H9 (cell line): ENCODE results near the gene CEP63. TPM values are rescaled to one million over a fixed set of nuclear protein-coding genes. Genes with fewer than 3 reads are reported as not detected.

Experiments
- DNase-seq: peaks from one replicate; pipeline ENCODE4 v3.0.0-alpha.2; 2017
- H2AFZ ChIP-seq: one replicate; pipeline ENCODE4 v1.6.1; 2013; ENCODE audit warnings: mild to moderate bottlenecking, low read length, control low read depth, moderate library complexity
- H2AK5ac ChIP-seq: 2 replicates; pipeline ENCODE4 v1.6.1; 2013; ENCODE audit warnings: low read length, control low read depth, mixed read lengths; ENCODE audit not compliant: insufficient read length
- H2BK120ac ChIP-seq: one replicate; pipeline ENCODE4 v1.6.1; 2013; ENCODE audit warnings: low read depth, mild to moderate bottlenecking, low read length, control low read depth, inconsistent platforms; ENCODE audit not compliant: poor library complexity, severe bottlenecking
- H2BK12ac ChIP-seq: 2 replicates; pipeline ENCODE4 v1.6.1; 2013; ENCODE audit warnings: low read length, control low read depth, mixed read lengths, low read depth; ENCODE audit not compliant: insufficient read length
- H2BK15ac ChIP-seq: 2 replicates; pipeline ENCODE4 v1.6.1; 2013; ENCODE audit warnings: low read depth, low read length, control low read depth
- H2BK20ac ChIP-seq: one replicate; pipeline ENCODE4 v1.6.1; 2013; ENCODE audit warnings: low read depth, mild to moderate bottlenecking, low read length, control low read depth, inconsistent platforms; ENCODE audit not compliant: poor library complexity, severe bottlenecking
- H2BK5ac ChIP-seq: 2 replicates; pipeline ENCODE4 v1.6.1; 2013; ENCODE audit warnings: low read length, control low read depth, mixed read lengths; ENCODE audit not compliant: insufficient read length
- H3K14ac ChIP-seq: 2 replicates; pipeline ENCODE4 v1.6.1; 2013; ENCODE audit warnings: low read length, control low read depth; ENCODE audit not compliant: insufficient read depth
- H3K18ac ChIP-seq: 2 replicates; pipeline ENCODE4 v1.6.1; 2013; ENCODE audit warnings: low read depth, mild to moderate bottlenecking, mixed read lengths, low read length, control low read depth; ENCODE audit not compliant: insufficient read length
- H3K23ac ChIP-seq: 2 replicates; pipeline ENCODE4 v1.6.1; 2013; ENCODE audit warnings: low read length, control low read depth, mixed read lengths, low read depth; ENCODE audit not compliant: insufficient read length
- H3K23me2 ChIP-seq: 2 replicates; pipeline ENCODE4 v1.6.1; 2013; ENCODE audit warnings: low read depth, mild to moderate bottlenecking, mixed read lengths, low read length, control low read depth; ENCODE audit not compliant: insufficient read length, poor library complexity, severe bottlenecking
- H3K27ac ChIP-seq: 2 replicates; pipeline ENCODE4 v1.5.1; 2013; ENCODE audit warnings: low read length, control low read depth, mixed read lengths, low read depth; ENCODE audit not compliant: insufficient read length
- H3K27me3 ChIP-seq: 2 replicates; pipeline ENCODE4 v1.6.1; 2013; ENCODE audit warnings: low read length, control low read depth, inconsistent platforms; ENCODE audit not compliant: insufficient read depth
- H3K4ac ChIP-seq: 2 replicates; pipeline ENCODE4 v1.6.1; 2013; ENCODE audit warnings: low read depth, mild to moderate bottlenecking, control low read depth, inconsistent platforms, low read length, moderate library complexity
- H3K4me1 ChIP-seq: 2 replicates; pipeline ENCODE4 v1.6.1; 2013; ENCODE audit warnings: low read length, control low read depth, inconsistent platforms; ENCODE audit not compliant: insufficient read depth
- H3K4me2 ChIP-seq: 2 replicates; pipeline ENCODE4 v1.6.1; 2013; ENCODE audit warnings: low read length, control low read depth, mixed read lengths; ENCODE audit not compliant: insufficient read length, insufficient read depth
- H3K56ac ChIP-seq: 2 replicates; pipeline ENCODE4 v1.6.1; 2013; ENCODE audit warnings: low read depth, mild to moderate bottlenecking, mixed read lengths, low read length, control low read depth; ENCODE audit not compliant: insufficient read length
- H3K79me1 ChIP-seq: 2 replicates; pipeline ENCODE4 v1.6.1; 2013; ENCODE audit warnings: low read depth, mild to moderate bottlenecking, moderate library complexity, low read length, control low read depth, inconsistent platforms; ENCODE audit not compliant: insufficient read depth, poor library complexity, severe bottlenecking
- H3K79me2 ChIP-seq: 2 replicates; pipeline ENCODE4 v1.6.1; 2013; ENCODE audit warnings: low read length, control low read depth, inconsistent platforms; ENCODE audit not compliant: insufficient read depth
- H3K9ac ChIP-seq: 2 replicates; pipeline ENCODE4 v1.6.1; 2013; ENCODE audit warnings: low read length, control low read depth, mixed read lengths; ENCODE audit not compliant: insufficient read length; ENCODE audit errors: extremely low read depth
- H3K9me3 ChIP-seq: one replicate; pipeline ENCODE4 v1.6.1; 2013; ENCODE audit warnings: low read depth, low read length, inconsistent platforms; ENCODE audit not compliant: control insufficient read depth
- H3T11ph ChIP-seq: one replicate; pipeline ENCODE4 v1.6.1; 2013; ENCODE audit warnings: mild to moderate bottlenecking, low read length, control low read depth, inconsistent platforms
- H4K20me1 ChIP-seq: one replicate; pipeline ENCODE4 v1.6.1; 2013; ENCODE audit not compliant: control insufficient read depth, insufficient read length, insufficient read depth
- H4K5ac ChIP-seq: 2 replicates; pipeline ENCODE4 v1.6.1; 2013; ENCODE audit warnings: low read depth, mild to moderate bottlenecking, mixed read lengths, low read length, control low read depth; ENCODE audit not compliant: insufficient read length
- H4K8ac ChIP-seq: replicated peaks from 2 replicates; pipeline ENCODE4 v1.6.1; 2013; ENCODE audit warnings: low read length, control low read depth, mixed read lengths, low read depth; ENCODE audit not compliant: insufficient read length
- H4K91ac ChIP-seq: 2 replicates; pipeline ENCODE4 v1.6.1; 2013; ENCODE audit warnings: low read depth, mild to moderate bottlenecking, moderate library complexity, mixed read lengths, low read length, control low read depth; ENCODE audit not compliant: insufficient read length
- H3K27ac Mint-ChIP-seq, 3 experiments: 2 replicates in 2 of 3; 3 replicates in 1 of 3; pipeline ENCODE4 v1.8.0; 2020 to 2021; ENCODE audit warnings: mixed read lengths in 3 of 3, mild to moderate bottlenecking in 1 of 3, moderate library complexity in 1 of 3
- H3K27me3 Mint-ChIP-seq: 2 replicates; pipeline ENCODE4 v1.8.0; 2021; ENCODE audit warnings: low read depth, mild to moderate bottlenecking, moderate library complexity, mixed read lengths
- H3K36me3 Mint-ChIP-seq, 3 experiments: 2 replicates in 2 of 3; 3 replicates in 1 of 3; pipeline ENCODE4 v1.8.0; 2020 to 2021; ENCODE audit warnings: low read depth in 3 of 3, mixed read lengths in 3 of 3; ENCODE audit not compliant: insufficient read depth in 1 of 3
- H3K4me1 Mint-ChIP-seq, 2 experiments: 2 replicates each; pipeline ENCODE4 v1.8.0; 2020; ENCODE audit warnings: mixed read lengths in 2 of 2
- H3K4me3 Mint-ChIP-seq, 2 experiments: 2 replicates in 1 of 2; 3 replicates in 1 of 2; pipeline ENCODE4 v1.8.0; 2020 to 2021; ENCODE audit warnings: mild to moderate bottlenecking in 2 of 2, mixed read lengths in 2 of 2, moderate library complexity in 1 of 2
- H3K9me3 Mint-ChIP-seq, 2 experiments: 2 replicates in 1 of 2; 3 replicates in 1 of 2; pipeline ENCODE4 v1.8.0; 2020; ENCODE audit warnings: mild to moderate bottlenecking in 2 of 2, mixed read lengths in 2 of 2, moderate library complexity in 1 of 2
- WGBS: extraction: QIAGEN DNeasy Blood & Tissue Kit; methylation state at CpG from one replicate; pipeline ENCODE4 v1.1.7; 2013; ENCODE audit warnings: missing lambda C conversion rate, low lambda C conversion rate, mixed read lengths; ENCODE audit not compliant: insufficient read length; ENCODE audit errors: extremely low coverage; 5-methylcytosine and 5-hydroxymethylcytosine counted together
- total RNA-seq: library from RNA; stranded (reverse); gene quantifications from 2 replicates; pipeline ENCODE4 v1.2.1, GENCODE V29; 2021
- TF ChIP-seq, protein P1 (sequence below): fragments of 200-600 bp; sonication (generic); conservative IDR thresholded peaks from 3 replicates; pipeline ENCODE4 v1.8.0; 2021; ENCODE audit warnings: antibody characterized with exemption, mild to moderate bottlenecking

CEP63 gene
- total RNA-seq, 1 experiment from 2014 or later = 16.2 TPM

DNA sequence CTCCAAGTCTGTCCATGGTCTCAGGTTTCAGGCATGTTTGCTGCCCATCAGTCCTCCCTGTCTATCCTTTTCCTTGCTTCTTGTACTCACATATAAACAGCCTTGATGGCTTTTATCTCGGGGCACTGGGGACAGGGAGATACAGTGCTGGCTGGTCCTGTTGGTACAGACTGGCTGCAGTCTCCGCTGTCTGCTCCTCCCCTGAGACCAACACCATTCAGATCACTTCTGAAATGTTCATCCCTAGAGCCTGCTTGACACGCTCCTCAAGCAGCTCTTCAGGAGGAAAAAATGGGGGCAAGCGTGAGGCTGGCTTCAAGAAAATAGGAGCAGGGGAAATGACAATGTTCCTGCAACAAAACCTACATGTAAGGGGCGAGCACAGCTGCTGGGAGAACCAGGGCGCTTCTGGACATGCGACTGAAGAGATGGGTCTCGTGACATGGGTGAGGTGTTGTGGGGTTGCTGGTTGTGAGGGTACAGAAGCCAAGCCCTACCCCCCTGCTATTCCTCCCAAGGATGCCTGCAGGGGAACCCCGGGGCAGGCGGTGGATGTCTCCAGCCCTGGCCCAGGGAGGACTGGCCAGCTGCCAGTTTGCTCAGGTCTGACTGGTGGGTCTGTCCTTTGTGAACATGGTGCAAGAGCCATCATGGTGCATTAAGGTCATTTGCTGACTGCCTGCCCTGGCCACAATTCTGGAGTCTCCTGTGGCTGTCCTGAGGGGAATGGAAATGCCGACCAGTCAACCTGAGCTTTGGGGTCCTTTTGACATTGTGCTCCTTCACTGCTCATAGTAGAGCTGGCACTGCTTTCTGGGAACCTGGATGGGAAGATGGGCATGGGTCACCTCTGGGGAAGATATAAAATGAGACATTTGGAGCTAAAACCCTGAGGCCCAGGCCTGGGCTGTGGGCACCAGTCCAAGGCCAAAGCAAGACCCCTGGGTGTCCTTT is 124.9 kb downstream of the CEP63 start:
- Histone ChIP-seq H4K91ac (no peak overlapping the region), H2BK15ac (no peak overlapping the region), H2BK12ac (no peak overlapping the region), H3K79me1 (no peaks in the 10 kb centered on the region), H3K27ac (no peak overlapping the region), H4K20me1 (no peaks in the 10 kb centered on the region), H2AK5ac (no peak overlapping the region), H2BK20ac (no peak overlapping the region), H2AFZ (no peak overlapping the region), H3K9me3 (no peaks in the 10 kb centered on the region), H2BK5ac (no peak overlapping the region), H3K4me2 (no peak overlapping the region), H3K4ac (no peak overlapping the region), H3K79me2 (no peaks in the 10 kb centered on the region), H4K5ac (no peak overlapping the region), H4K8ac (no peak overlapping the region), H3K27me3 (no peaks in the 10 kb centered on the region), H3K23ac (no peak overlapping the region), H3K9ac (no peak overlapping the region), H3K14ac (no peak overlapping the region; the same call in 1 of the 2 replicates), H3K4me1 (no peaks in the 10 kb centered on the region; the same call in 1 of the 2 replicates), H3K56ac (no peak overlapping the region), H3T11ph (no peak overlapping the region), H2BK120ac (no peak overlapping the region), H3K23me2 (no peaks in the 10 kb centered on the region), H3K18ac (no peak overlapping the region)
- no CpG with 5 or more reads among the region's 11 CpGs for WGBS
- H3K9me3 Mint-ChIP-seq = no peaks in the 10 kb centered on the region
- H3K27me3 Mint-ChIP-seq = peaks cover 22% of the 10 kb centered on the region
- no peaks in the 10 kb centered on the region; a peak in 1 of 7 replicates for H3K36me3 Mint-ChIP-seq
- DNase-seq = no peak
- H3K4me3 Mint-ChIP-seq = no peak overlapping the region
- peaks cover 0 to 4% of the 10 kb centered on the region in 2 experiments; a peak in 1 of 4 replicates for H3K4me1 Mint-ChIP-seq
- H3K27ac Mint-ChIP-seq = no peak overlapping the region
- TF ChIP-seq, protein P1, sequence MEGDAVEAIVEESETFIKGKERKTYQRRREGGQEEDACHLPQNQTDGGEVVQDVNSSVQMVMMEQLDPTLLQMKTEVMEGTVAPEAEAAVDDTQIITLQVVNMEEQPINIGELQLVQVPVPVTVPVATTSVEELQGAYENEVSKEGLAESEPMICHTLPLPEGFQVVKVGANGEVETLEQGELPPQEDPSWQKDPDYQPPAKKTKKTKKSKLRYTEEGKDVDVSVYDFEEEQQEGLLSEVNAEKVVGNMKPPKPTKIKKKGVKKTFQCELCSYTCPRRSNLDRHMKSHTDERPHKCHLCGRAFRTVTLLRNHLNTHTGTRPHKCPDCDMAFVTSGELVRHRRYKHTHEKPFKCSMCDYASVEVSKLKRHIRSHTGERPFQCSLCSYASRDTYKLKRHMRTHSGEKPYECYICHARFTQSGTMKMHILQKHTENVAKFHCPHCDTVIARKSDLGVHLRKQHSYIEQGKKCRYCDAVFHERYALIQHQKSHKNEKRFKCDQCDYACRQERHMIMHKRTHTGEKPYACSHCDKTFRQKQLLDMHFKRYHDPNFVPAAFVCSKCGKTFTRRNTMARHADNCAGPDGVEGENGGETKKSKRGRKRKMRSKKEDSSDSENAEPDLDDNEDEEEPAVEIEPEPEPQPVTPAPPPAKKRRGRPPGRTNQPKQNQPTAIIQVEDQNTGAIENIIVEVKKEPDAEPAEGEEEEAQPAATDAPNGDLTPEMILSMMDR = no peak
